ENCODE measurements around the gene DCHS1. TPM values are rescaled to one million over a fixed set of nuclear protein-coding genes. Genes with fewer than 3 reads are reported as not detected.

Gene DCHS1, protein sequence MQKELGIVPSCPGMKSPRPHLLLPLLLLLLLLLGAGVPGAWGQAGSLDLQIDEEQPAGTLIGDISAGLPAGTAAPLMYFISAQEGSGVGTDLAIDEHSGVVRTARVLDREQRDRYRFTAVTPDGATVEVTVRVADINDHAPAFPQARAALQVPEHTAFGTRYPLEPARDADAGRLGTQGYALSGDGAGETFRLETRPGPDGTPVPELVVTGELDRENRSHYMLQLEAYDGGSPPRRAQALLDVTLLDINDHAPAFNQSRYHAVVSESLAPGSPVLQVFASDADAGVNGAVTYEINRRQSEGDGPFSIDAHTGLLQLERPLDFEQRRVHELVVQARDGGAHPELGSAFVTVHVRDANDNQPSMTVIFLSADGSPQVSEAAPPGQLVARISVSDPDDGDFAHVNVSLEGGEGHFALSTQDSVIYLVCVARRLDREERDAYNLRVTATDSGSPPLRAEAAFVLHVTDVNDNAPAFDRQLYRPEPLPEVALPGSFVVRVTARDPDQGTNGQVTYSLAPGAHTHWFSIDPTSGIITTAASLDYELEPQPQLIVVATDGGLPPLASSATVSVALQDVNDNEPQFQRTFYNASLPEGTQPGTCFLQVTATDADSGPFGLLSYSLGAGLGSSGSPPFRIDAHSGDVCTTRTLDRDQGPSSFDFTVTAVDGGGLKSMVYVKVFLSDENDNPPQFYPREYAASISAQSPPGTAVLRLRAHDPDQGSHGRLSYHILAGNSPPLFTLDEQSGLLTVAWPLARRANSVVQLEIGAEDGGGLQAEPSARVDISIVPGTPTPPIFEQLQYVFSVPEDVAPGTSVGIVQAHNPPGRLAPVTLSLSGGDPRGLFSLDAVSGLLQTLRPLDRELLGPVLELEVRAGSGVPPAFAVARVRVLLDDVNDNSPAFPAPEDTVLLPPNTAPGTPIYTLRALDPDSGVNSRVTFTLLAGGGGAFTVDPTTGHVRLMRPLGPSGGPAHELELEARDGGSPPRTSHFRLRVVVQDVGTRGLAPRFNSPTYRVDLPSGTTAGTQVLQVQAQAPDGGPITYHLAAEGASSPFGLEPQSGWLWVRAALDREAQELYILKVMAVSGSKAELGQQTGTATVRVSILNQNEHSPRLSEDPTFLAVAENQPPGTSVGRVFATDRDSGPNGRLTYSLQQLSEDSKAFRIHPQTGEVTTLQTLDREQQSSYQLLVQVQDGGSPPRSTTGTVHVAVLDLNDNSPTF (N-terminal part only)
- 35.2 and 50.1 TPM in 2 replicates for total RNA-seq

GRCh38 chr11:6655790-6656583, at the start of gene DCHS1:
Gene DCHS1, minus strand, starts transcription at chr11:6655809. Its CDS starts 14,196 bp downstream, at chr11:6641613.

GRCh38 chr11:6682936-6683861, 27.6 kb upstream of the DCHS1 start, which contains the start of gene MRPL17:
Gene MRPL17, minus strand, starts transcription at chr11:6683340. Its CDS starts 44 bp downstream, at chr11:6683296.

DNA sequence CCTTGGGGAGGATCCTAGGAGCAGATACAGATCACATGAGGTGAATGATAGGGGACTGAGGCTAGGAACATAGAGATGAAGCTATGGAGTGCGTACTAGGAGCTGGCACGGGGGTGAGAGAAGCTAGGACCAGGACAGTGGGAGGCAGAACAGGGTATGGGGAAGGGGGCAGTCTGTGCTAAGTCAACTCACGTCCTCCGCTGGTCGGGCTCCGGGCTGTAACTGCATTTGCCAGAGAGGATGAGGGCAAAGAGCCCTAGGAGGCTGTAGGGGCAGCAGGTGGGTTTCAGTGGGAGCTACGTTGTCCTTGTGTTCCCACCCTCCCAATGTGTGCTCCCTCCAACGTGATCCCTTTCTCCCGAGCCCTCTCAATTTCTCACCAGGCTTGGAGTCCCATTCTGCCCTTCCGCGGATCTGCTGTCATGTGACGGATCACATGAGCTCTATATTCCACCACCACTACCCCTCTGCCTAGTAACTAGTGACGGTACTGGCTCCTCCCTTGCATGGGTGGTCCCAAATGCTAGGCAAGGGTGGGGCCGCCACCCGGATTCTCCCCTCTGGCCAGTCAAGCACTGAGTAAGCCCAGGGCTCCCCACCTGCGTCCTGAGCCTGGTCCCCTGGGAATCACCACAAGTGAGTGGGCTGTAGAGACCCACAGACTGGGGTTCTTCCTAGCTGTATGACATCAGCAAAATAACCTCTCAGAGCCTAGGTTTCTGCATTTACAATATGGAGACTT, 36.4 kb downstream of the DCHS1 start, which contains the start of gene TPP1:
Gene TPP1, minus strand, starts transcription at position 419 of the 742 bp plus-strand sequence. Its CDS starts 22 bp downstream, at position 397.

GRCh38 chr11:6612213-6613041, 43.2 kb downstream of the DCHS1 start, which contains the start of gene TAF10:
Gene TAF10, minus strand, starts transcription at chr11:6612216. Its CDS starts 27 bp downstream, at chr11:6612189.

GRCh38 chr11:6603287-6604080, 52.1 kb downstream of the DCHS1 start, which contains the start of the genes ILK and RRP8:
Gene ILK, plus strand, starts transcription at chr11:6603774. Its CDS starts 498 bp downstream, at chr11:6604272.
Gene RRP8, minus strand, starts transcription at chr11:6603616. Its CDS starts 114 bp downstream, at chr11:6603502.

Other genes starting within 250 kb of the DCHS1 start
- gene APBB1, start 236.7 kb downstream of the DCHS1 start, total RNA-seq, result 45.4 and 50.5 TPM in 2 replicates
- gene HPX, start 214.8 kb downstream of the DCHS1 start, total RNA-seq, result 0.33 and 0.50 TPM in 2 replicates
- 19.5 and 27.4 TPM in 2 replicates for gene TRIM3, start 181.9 kb downstream of the DCHS1 start, total RNA-seq
- 56.0 and 66.1 TPM in 2 replicates for gene ARFIP2, start 174.5 kb downstream of the DCHS1 start, total RNA-seq
- 44.7 and 51.0 TPM in 2 replicates for gene TIMM10B, start 174.3 kb downstream of the DCHS1 start, total RNA-seq
- 9.0 and 12.2 TPM in 2 replicates for gene DNHD1, start 158.5 kb downstream of the DCHS1 start, total RNA-seq
- gene RRP8, start 52.2 kb downstream of the DCHS1 start, total RNA-seq, result 12.0 and 13.8 TPM in 2 replicates
- 248 and 367 TPM in 2 replicates for gene ILK, start 52.0 kb downstream of the DCHS1 start, total RNA-seq
- gene TAF10, start 43.6 kb downstream of the DCHS1 start, total RNA-seq, result 25.3 and 45.6 TPM in 2 replicates
- 83.6 and 123 TPM in 2 replicates for gene TPP1, start 36.4 kb downstream of the DCHS1 start, total RNA-seq
- 112 and 118 TPM in 2 replicates for gene MRPL17, start 27.5 kb upstream of the DCHS1 start, total RNA-seq
- gene OR2AG2, start 116.2 kb upstream of the DCHS1 start, total RNA-seq, result 0.12 and 0.55 TPM in 2 replicates
- not detected in 2 replicates for gene OR2AG1, start 127.2 kb upstream of the DCHS1 start, total RNA-seq
- gene OR6A2, start 143.9 kb upstream of the DCHS1 start, total RNA-seq, result 0.37 and 0.55 TPM in 2 replicates
- not detected in 2 replicates for gene OR10A5, start 189.9 kb upstream of the DCHS1 start, total RNA-seq
- gene OR10A2, start 207.2 kb upstream of the DCHS1 start, total RNA-seq, result not detected in 2 replicates
- gene OR10A4, start 220.8 kb upstream of the DCHS1 start, total RNA-seq, result not detected in 2 replicates
- gene OR2D2, start 236.7 kb upstream of the DCHS1 start, total RNA-seq, result 0.50 and 1.5 TPM in 2 replicates